ENCODE data around the gene FRAS1. TPM values are rescaled to one million over a fixed set of nuclear protein-coding genes. Genes with fewer than 3 reads are reported as not detected.
"Not testable (repeated sequence)": the region's sequence is repeated elsewhere in the genome, so short reads cannot be mapped to it uniquely, and the experiment has no call there.

Gene FRAS1
- total and polyA plus RNA-seq, 2 donors (not counting 1 experiment from before 2014, with no cell fraction given): 0.30 to 0.66 TPM

GRCh38 chr4:78299565-78299972 is 242.4 kb downstream of the FRAS1 start:
- Histone ChIP-seq H4K20me1 (ENCODE audit: control insufficient read depth, extremely low read depth, insufficient read depth, low read length) (no peaks in the 10 kb centered on the region), H3K9me3 (ENCODE audit: control insufficient read depth, insufficient read depth, low read depth, low read length) (no peaks in the 10 kb centered on the region), H3K79me2 (ENCODE audit: control insufficient read depth, insufficient read depth, low read length) (no peaks in the 10 kb centered on the region), H3K36me3 (ENCODE audit: control insufficient read depth, insufficient read depth, low read length) (no peaks in the 10 kb centered on the region), H3K27ac (ENCODE audit: insufficient read depth, low read length) (no peak overlapping the region), H3K4me1 (ENCODE audit: control insufficient read depth, extremely low read depth, insufficient read depth, low read length) (peaks cover 8% of the 10 kb centered on the region), H2AFZ (ENCODE audit: low read length) (no peak overlapping the region), H3K4me3 (replicated peaks in 1 of 4; ENCODE audit: control extremely low read depth in 1 of 4, insufficient read depth in 1 of 4, low read depth in 3 of 4, low read length in 4 of 4) (no peak overlapping the region), H3K27me3 (ENCODE audit: control insufficient read depth, insufficient read depth, low read length) (no peaks in the 10 kb centered on the region), H3K4me2 (ENCODE audit: extremely low read depth, insufficient read depth, low read length) (no peak overlapping the region), H3K9ac (ENCODE audit: insufficient read depth, low read length) (no peak overlapping the region)
- peak in 1 of 2 donors; percentile 58 for DNase-seq (ENCODE audit: low read depth in 2 of 2)
- TF ChIP-seq CTCF (conservative IDR thresholded peaks at IDR 0.05 in 1 of 2, IDR thresholded peaks at IDR 0.05 in 1 of 2; ENCODE audit: low read depth in 1 of 2, low read length in 2 of 2): no peak
- TF ChIP-seq EZH2 (IDR thresholded peaks at IDR 0.05; ENCODE audit: low read length, missing control alignments): no peak

- not testable (repeated sequence) for H3K9ac ChIP-seq (ENCODE audit: insufficient read depth, low read length); H4K20me1 ChIP-seq (ENCODE audit: control insufficient read depth, extremely low read depth, insufficient read depth, low read length); H3K79me2 ChIP-seq (ENCODE audit: control insufficient read depth, insufficient read depth, low read length); H3K27me3 ChIP-seq (ENCODE audit: control insufficient read depth, insufficient read depth, low read length); H3K27ac ChIP-seq (ENCODE audit: insufficient read depth, low read length); H3K4me1 ChIP-seq (ENCODE audit: control insufficient read depth, extremely low read depth, insufficient read depth, low read length); H3K9me3 ChIP-seq (ENCODE audit: control insufficient read depth, insufficient read depth, low read depth, low read length); DNase-seq (ENCODE audit: low read depth in 2 of 2); H3K36me3 ChIP-seq (ENCODE audit: control insufficient read depth, insufficient read depth, low read length); H3K4me3 ChIP-seq (replicated peaks in 1 of 4; ENCODE audit: control extremely low read depth in 1 of 4, insufficient read depth in 1 of 4, low read depth in 3 of 4, low read length in 4 of 4); H2AFZ ChIP-seq (ENCODE audit: low read length); H3K4me2 ChIP-seq (ENCODE audit: extremely low read depth, insufficient read depth, low read length)
Measured at GRCh38 chr4:78307263-78307662, 250.1 kb downstream of the FRAS1 start.

- Histone ChIP-seq H3K27ac (ENCODE audit: insufficient read depth, low read length) (no peak overlapping the region), H3K4me1 (ENCODE audit: control insufficient read depth, extremely low read depth, insufficient read depth, low read length) (no peaks in the 10 kb centered on the region), H4K20me1 (ENCODE audit: control insufficient read depth, extremely low read depth, insufficient read depth, low read length) (no peaks in the 10 kb centered on the region), H3K79me2 (ENCODE audit: control insufficient read depth, insufficient read depth, low read length) (no peaks in the 10 kb centered on the region), H3K4me2 (ENCODE audit: extremely low read depth, insufficient read depth, low read length) (no peak overlapping the region), H3K27me3 (ENCODE audit: control insufficient read depth, insufficient read depth, low read length) (no peaks in the 10 kb centered on the region), H3K36me3 (ENCODE audit: control insufficient read depth, insufficient read depth, low read length) (no peaks in the 10 kb centered on the region), H2AFZ (ENCODE audit: low read length) (no peak overlapping the region), H3K4me3 (replicated peaks in 1 of 4; ENCODE audit: control extremely low read depth in 1 of 4, insufficient read depth in 1 of 4, low read depth in 3 of 4, low read length in 4 of 4) (no peak overlapping the region), H3K9ac (ENCODE audit: insufficient read depth, low read length) (no peak overlapping the region), H3K9me3 (ENCODE audit: control insufficient read depth, insufficient read depth, low read depth, low read length) (no peaks in the 10 kb centered on the region)
- DNase-seq (ENCODE audit: low read depth in 2 of 2): no peak
- TF ChIP-seq EZH2 (IDR thresholded peaks at IDR 0.05; ENCODE audit: low read length, missing control alignments): no peak
- no peak for TF ChIP-seq CTCF (conservative IDR thresholded peaks at IDR 0.05 in 1 of 2, IDR thresholded peaks at IDR 0.05 in 1 of 2; ENCODE audit: low read depth in 1 of 2, low read length in 2 of 2)
Measured at GRCh38 chr4:78308517-78308916, 251.4 kb downstream of the FRAS1 start.

Measured in fibroblast of lung (primary cell).